Uterus (tissue), 4 donors: ENCODE measurements around the gene HMCN1. TPM values are rescaled to one million over a fixed set of nuclear protein-coding genes. Genes with fewer than 3 reads are reported as not detected.

Experiments used
- DNase-seq, 2 donors: peaks; one replicate each; pipeline ENCODE4 v3.0.0-alpha.2; 2019 to 2020
- H3K27ac ChIP-seq, 2 donors: fragments of 200-600 bp; sonication (generic); 1 replicate in 1 of 2; 2 replicates in 1 of 2; pipeline ENCODE4 v1.5.1; 2016 to 2018
- H3K27me3 ChIP-seq, 2 donors: fragments of 200-600 bp; sonication (generic); one replicate each; pipeline ENCODE4 v1.5.1; 2018 to 2019; ENCODE audit warnings: control low read depth in 1 of 2
- H3K36me3 ChIP-seq, 2 donors: fragments of 200-600 bp; sonication (generic); one replicate each; pipeline ENCODE4 v1.5.1; 2019; ENCODE audit warnings: control low read depth in 1 of 2
- H3K4me1 ChIP-seq, 2 donors: fragments of 200-600 bp; sonication (generic); one replicate each; pipeline ENCODE4 v1.5.1; 2018 to 2019; ENCODE audit warnings: control low read depth in 1 of 2
- H3K4me3 ChIP-seq, 2 donors: fragments of 200-600 bp; sonication (generic); 1 replicate in 1 of 2; 2 replicates in 1 of 2; pipeline ENCODE4 v1.5.1; 2018 to 2019; ENCODE audit warnings: mild to moderate bottlenecking in 1 of 2
- H3K9me3 ChIP-seq, 2 donors: fragments of 200-600 bp; sonication (generic); one replicate each; pipeline ENCODE4 v1.5.1; 2019; ENCODE audit warnings: control low read depth in 1 of 2
- CTCF ChIP-seq, 4 experiments: fragments of 200-600 bp in 2 of 4; fragments of 450-650 bp in 2 of 4; sonication (generic) in 2 of 4; IDR thresholded peaks; one replicate each; pipeline ENCODE4 v1.5.1; 2016 to 2019; ENCODE audit warnings: antibody characterized with exemption in 4 of 4, mild to moderate bottlenecking in 2 of 4, moderate library complexity in 1 of 4
- POLR2A ChIP-seq, 2 donors: fragments of 450-650 bp; IDR thresholded peaks; one replicate each; pipeline ENCODE4 v1.6.1; 2016; ENCODE audit warnings: antibody characterized with exemption in 2 of 2, mild to moderate bottlenecking in 1 of 2, moderate library complexity in 1 of 2
- intact Hi-C: fragments of 100-400 bp; cut with DNase I; formaldehyde crosslinking; loops from one replicate; pipeline ENCODE4 v1.15.1; 2023; ENCODE audit warnings: low total_unique reads
- total RNA-seq, 4 donors: library from RNA; depleted of rRNA in 3 of 4; stranded (reverse); fragments of >200 nt in 3 of 4; gene quantifications; one replicate each; pipeline versions ENCODE4 v1.1.0 to v1.2.4, GENCODE V29; 2014 to 2023
- donor health status: DM: yes; HTN: yes; CAD: no.

The HMCN1 gene
- total RNA-seq, 4 donors from 2014 or later = 0.59 to 92.9 (median 5.1) TPM

DNA sequence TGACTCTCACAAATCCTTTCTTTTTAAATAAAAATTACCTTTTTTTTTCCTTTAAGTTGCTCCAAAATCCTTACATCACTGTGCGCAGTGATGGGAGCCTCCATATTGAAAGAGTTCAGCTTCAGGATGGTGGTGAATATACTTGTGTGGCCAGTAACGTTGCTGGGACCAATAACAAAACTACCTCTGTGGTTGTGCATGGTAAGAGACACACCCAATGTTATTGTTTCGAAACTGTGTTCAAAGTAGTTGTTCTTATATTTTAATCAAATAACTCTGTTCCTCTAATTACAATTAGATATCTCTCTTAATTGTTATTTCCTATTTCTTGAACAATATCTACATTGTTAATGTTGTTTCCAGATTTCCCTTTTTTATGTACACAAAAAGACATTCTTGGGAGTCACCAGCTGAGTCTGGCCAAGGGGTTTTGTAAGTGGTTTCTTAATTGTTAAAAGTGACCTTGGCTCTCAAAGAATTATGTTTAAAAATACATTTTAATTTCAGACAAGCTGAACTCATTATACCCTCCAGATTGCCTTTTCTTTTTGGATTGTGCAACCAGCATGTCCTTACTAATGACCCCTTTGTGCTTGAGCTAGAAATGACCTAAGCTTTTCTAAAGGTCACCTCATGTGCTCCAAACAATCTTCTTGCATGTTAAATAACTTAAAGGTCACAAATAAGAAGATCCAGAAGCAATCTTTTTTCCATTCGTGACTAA is 250.1 kb downstream of the HMCN1 start:
- intact Hi-C loops = no loop called here
- Histone ChIP-seq H3K9me3 (no peaks in the 10 kb centered on the region), H3K4me3 (no peak overlapping the region), H3K36me3 (no peaks in the 10 kb centered on the region), H3K4me1 (no peaks in the 10 kb centered on the region), H3K27ac (no peak overlapping the region), H3K27me3 (no peaks in the 10 kb centered on the region)
- no peak for DNase-seq
- no peak for TF ChIP-seq POLR2A (IDR thresholded peaks at IDR 0.05)
- TF ChIP-seq CTCF (IDR thresholded peaks at IDR 0.05) = no peak

DNA sequence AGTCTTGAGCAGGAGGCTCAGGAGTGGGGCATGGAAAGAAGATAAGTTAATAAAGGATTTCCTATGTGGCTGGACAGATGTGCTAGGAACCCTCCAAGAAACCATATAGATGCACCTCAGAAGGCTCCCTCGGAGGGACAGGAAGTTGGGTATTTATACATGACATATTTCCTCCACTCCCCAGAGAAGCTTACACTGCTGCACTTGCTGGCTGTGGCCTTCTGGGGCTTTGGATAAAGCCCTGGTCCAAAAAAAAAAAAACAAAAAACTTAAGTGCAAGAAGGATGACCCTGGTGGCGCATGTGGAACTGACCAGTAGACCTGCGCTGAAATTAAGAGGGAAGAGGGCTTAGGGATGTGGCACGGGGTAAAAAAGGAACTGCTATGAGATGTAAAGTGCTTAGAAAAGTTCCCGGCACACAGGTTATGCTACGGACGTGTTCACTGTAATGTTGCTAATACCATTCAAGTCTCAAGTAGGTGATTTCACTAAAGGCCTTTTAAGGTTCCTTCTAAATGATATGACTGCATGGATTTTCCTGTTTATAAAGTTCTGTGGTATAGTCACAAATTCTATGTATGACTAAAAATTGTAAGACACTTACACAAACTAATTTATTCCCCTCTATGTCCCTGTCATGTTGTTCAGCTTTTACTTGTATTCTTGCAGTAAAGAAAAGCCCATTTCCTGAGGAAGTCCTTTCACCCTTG is 253.6 kb downstream of the HMCN1 start:
- Histone ChIP-seq H3K9me3 (no peaks in the 10 kb centered on the region), H3K4me1 (no peaks in the 10 kb centered on the region)

DNA sequence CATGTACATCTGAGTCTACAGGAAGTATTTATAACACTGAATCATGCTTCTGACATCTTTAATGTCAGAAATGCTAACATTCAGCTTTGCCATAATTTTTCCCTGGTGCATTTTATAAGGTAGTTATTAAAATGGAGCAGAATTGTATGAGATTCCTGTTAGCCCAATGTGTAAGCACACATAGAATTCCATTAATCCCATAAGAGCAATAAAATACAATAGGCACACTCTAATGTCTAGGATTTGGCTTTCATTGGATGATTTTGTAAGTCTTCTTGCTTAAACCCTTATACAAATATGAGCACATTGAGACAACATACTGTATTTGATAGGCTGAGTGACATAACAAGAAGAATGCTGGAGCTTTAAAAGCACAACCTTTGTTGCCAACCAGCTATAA is 256.4 kb downstream of the HMCN1 start:
- Histone ChIP-seq H3K27ac (no peak overlapping the region), H3K36me3 (no peaks in the 10 kb centered on the region), H3K27me3 (no peaks in the 10 kb centered on the region), H3K9me3 (no peaks in the 10 kb centered on the region), H3K4me3 (no peak overlapping the region), H3K4me1 (no peaks in the 10 kb centered on the region)
- TF ChIP-seq CTCF (IDR thresholded peaks at IDR 0.05) (no peak), POLR2A (IDR thresholded peaks at IDR 0.05) (no peak)
- no peak for DNase-seq
- intact Hi-C loops = no loop called here

More for the DNA sequence above, 253.6 kb downstream of the HMCN1 start:
- no peaks in the 10 kb centered on the region for H3K36me3 ChIP-seq
- no peaks in the 10 kb centered on the region for H3K27me3 ChIP-seq
- intact Hi-C loops = no loop called here
- no peak for DNase-seq
- no peak overlapping the region for H3K27ac ChIP-seq
- H3K4me3 ChIP-seq = no peak overlapping the region
- TF ChIP-seq POLR2A (IDR thresholded peaks at IDR 0.05) (no peak), CTCF (IDR thresholded peaks at IDR 0.05) (no peak)

GRCh38 chr1:185991266-185991665 is 257.1 kb downstream of the HMCN1 start:
- Histone ChIP-seq H3K4me1 (no peaks in the 10 kb centered on the region), H3K27me3 (no peaks in the 10 kb centered on the region), H3K27ac (no peak overlapping the region), H3K4me3 (no peak overlapping the region), H3K9me3 (no peaks in the 10 kb centered on the region), H3K36me3 (no peaks in the 10 kb centered on the region)
- intact Hi-C loops = no loop called here
- DNase-seq = no peak
- TF ChIP-seq POLR2A (IDR thresholded peaks at IDR 0.05) (no peak), CTCF (IDR thresholded peaks at IDR 0.05) (no peak)

- intact Hi-C loops = no loop called here
Measured at GRCh38 chr1:185996211-185996610, 262.0 kb downstream of the HMCN1 start.

More at GRCh38 chr1:185996211-185996610, 262.0 kb downstream of the HMCN1 start:
- no peak for TF ChIP-seq POLR2A (IDR thresholded peaks at IDR 0.05)
- TF ChIP-seq CTCF (IDR thresholded peaks at IDR 0.05) = no peak
- no peak overlapping the region for H3K4me3 ChIP-seq
- H3K9me3 ChIP-seq = no peaks in the 10 kb centered on the region
- DNase-seq = no peak
- no peak overlapping the region for H3K27ac ChIP-seq
- H3K36me3 ChIP-seq = no peaks in the 10 kb centered on the region
- no peaks in the 10 kb centered on the region for H3K4me1 ChIP-seq
- no peaks in the 10 kb centered on the region for H3K27me3 ChIP-seq
